Neuronal stem cell (in vitro differentiated cells): ENCODE measurements around the gene BTG4.
A peak's percentile ranks its signal among the peaks of the same experiment; 100 is the strongest.

ENCODE experiments used
- DNase-seq: peaks from one replicate; pipeline ENCODE4 v3.0.0-alpha.2; 2013; ENCODE audit warnings: low spot score
- H2AFZ ChIP-seq: one replicate; pipeline ENCODE4 v1.6.1; 2013; ENCODE audit warnings: mild to moderate bottlenecking, low read length, inconsistent platforms
- H2AK5ac ChIP-seq: 2 replicates; pipeline ENCODE4 v1.6.1; 2013; ENCODE audit warnings: low read depth, mild to moderate bottlenecking, inconsistent platforms, low read length, moderate library complexity, mixed read lengths
- H2BK120ac ChIP-seq: 2 replicates; pipeline ENCODE4 v1.6.1; 2013; ENCODE audit warnings: low read depth, mild to moderate bottlenecking, inconsistent platforms, low read length, moderate library complexity, mixed read lengths
- H2BK12ac ChIP-seq: one replicate; pipeline ENCODE4 v1.6.1; 2013; ENCODE audit warnings: low read length, inconsistent platforms
- H2BK15ac ChIP-seq: 2 replicates; pipeline ENCODE4 v1.6.1; 2013; ENCODE audit warnings: mild to moderate bottlenecking, low read length, inconsistent platforms, mixed read lengths
- H2BK5ac ChIP-seq: one replicate; pipeline ENCODE4 v1.6.1; 2013; ENCODE audit warnings: inconsistent platforms, mild to moderate bottlenecking, low read length, moderate library complexity
- H3K14ac ChIP-seq: one replicate; pipeline ENCODE4 v1.6.1; 2013; ENCODE audit warnings: low read length, inconsistent platforms
- H3K18ac ChIP-seq: 2 replicates; pipeline ENCODE4 v1.6.1; 2013; ENCODE audit warnings: low read length, inconsistent platforms
- H3K23ac ChIP-seq: 2 replicates; pipeline ENCODE4 v1.6.1; 2013; ENCODE audit warnings: low read depth, mild to moderate bottlenecking, mixed read lengths, low read length, inconsistent platforms; ENCODE audit not compliant: poor library complexity
- H3K27ac ChIP-seq: replicated peaks from 3 replicates; pipeline ENCODE4 v1.5.1; 2013; ENCODE audit warnings: low read length, inconsistent platforms
- H3K27me3 ChIP-seq, 3 experiments: 2 replicates each; pipeline ENCODE4 v1.6.1; 2013; ENCODE audit warnings: low read length in 3 of 3, mild to moderate bottlenecking in 2 of 3, inconsistent platforms in 1 of 3, low read depth in 1 of 3, mixed read lengths in 1 of 3, moderate library complexity in 1 of 3; ENCODE audit not compliant: control insufficient read depth in 3 of 3, insufficient read depth in 3 of 3
- H3K36me3 ChIP-seq, 2 donors: replicated peaks in 1 of 2; 2 replicates each; pipeline ENCODE4 v1.6.1; 2013; ENCODE audit warnings: low read length in 2 of 2; ENCODE audit not compliant: control insufficient read depth in 2 of 2, insufficient read depth in 2 of 2
- H3K4ac ChIP-seq: 2 replicates; pipeline ENCODE4 v1.6.1; 2013; ENCODE audit warnings: inconsistent platforms, mild to moderate bottlenecking, low read length, moderate library complexity
- H3K4me1 ChIP-seq, 2 donors: 1 replicate in 1 of 2; 2 replicates in 1 of 2; pipeline ENCODE4 v1.6.1; 2013; ENCODE audit warnings: low read length in 2 of 2, low read depth in 1 of 2; ENCODE audit not compliant: control insufficient read depth in 2 of 2, insufficient read depth in 1 of 2
- H3K4me2 ChIP-seq: one replicate; pipeline ENCODE4 v1.6.1; 2013; ENCODE audit warnings: mild to moderate bottlenecking, low read length, inconsistent platforms; ENCODE audit not compliant: insufficient read depth, poor library complexity, severe bottlenecking
- H3K4me3 ChIP-seq, 2 donors: 2 replicates each; pipeline ENCODE4 v1.5.1; 2013; ENCODE audit warnings: low read length in 2 of 2, mild to moderate bottlenecking in 2 of 2, inconsistent platforms in 1 of 2, moderate library complexity in 1 of 2
- H3K79me1 ChIP-seq: one replicate; pipeline ENCODE4 v1.6.1; 2013; ENCODE audit warnings: low read depth, mild to moderate bottlenecking, inconsistent platforms, low read length, moderate library complexity
- H3K9ac ChIP-seq: one replicate; pipeline ENCODE4 v1.6.1; 2013; ENCODE audit warnings: mild to moderate bottlenecking, low read depth, low read length, inconsistent platforms; ENCODE audit not compliant: poor library complexity
- H3K9me3 ChIP-seq, 2 donors: replicated peaks in 1 of 2; 2 replicates each; pipeline versions ENCODE3 to v1.6.1; 2013; ENCODE audit warnings: low read length in 2 of 2, mild to moderate bottlenecking in 2 of 2, inconsistent platforms in 1 of 2, low read depth in 1 of 2, mixed read lengths in 1 of 2, moderate library complexity in 1 of 2; ENCODE audit not compliant: control insufficient read depth in 2 of 2, insufficient read depth in 1 of 2
- H4K8ac ChIP-seq: one replicate; pipeline ENCODE4 v1.6.1; 2013; ENCODE audit warnings: low read depth, mild to moderate bottlenecking, inconsistent platforms, low read length, moderate library complexity
- H4K91ac ChIP-seq: one replicate; pipeline ENCODE4 v1.6.1; 2013; ENCODE audit warnings: low read length, low read depth, mild to moderate bottlenecking, inconsistent platforms; ENCODE audit not compliant: poor library complexity
- WGBS, 2 donors: extraction: QIAGEN DNeasy Blood & Tissue Kit; methylation state at CpG; one replicate each; pipeline ENCODE4 v1.1.7; 2013; ENCODE audit warnings: missing lambda C conversion rate in 2 of 2, mixed read lengths in 1 of 2; ENCODE audit not compliant: insufficient read length in 2 of 2, insufficient replicate concordance in 1 of 2; ENCODE audit errors: extremely low coverage in 2 of 2; 5-methylcytosine and 5-hydroxymethylcytosine counted together

Gene BTG4

DNA sequence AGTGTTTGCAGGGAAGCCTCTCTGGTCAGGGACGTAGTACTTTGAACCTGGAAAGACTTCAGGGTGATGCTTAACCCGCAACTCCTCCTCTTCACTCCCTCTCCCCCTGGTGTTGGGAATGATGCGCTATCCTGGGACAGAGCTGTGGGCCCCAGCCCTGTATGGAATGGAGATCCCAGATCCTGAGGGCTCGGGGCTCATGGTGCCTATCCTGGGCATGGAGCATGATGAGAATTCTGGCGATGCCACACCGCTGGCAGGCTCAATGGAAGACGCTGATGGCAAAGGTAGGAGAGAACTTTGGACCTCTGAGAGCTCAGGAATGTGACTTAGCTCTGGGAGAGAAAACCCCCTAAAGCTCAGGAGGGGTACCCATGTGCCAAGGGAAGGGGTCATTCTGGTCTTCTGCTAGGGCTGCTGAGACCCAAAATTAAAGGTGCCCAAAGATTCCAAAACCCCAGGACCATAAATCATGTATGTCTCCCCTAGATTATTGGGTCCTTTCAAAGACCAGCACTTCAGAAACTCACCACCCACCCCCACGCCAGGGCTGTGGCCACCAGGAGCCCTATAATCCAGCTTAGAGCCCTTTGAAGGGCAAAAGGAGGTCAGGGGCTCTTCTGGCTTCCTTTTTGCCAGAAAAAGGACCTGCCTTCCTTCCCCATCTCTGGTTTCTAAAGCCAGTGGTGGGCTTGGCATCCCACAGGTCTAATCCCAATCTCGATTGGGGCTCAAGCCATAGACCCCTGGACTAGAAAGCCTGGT, 52.5 kb downstream of the BTG4 start:
- Histone ChIP-seq H3K23ac (no peak overlapping the region), H3K27me3 (peaks cover 0 to 10% (median 0%) of the 10 kb centered on the region in 3 experiments), H2AFZ (no peak overlapping the region), H4K8ac (no peak overlapping the region), H2BK120ac (no peak overlapping the region), H3K14ac (no peak overlapping the region), H3K79me1 (no peaks in the 10 kb centered on the region), H2BK5ac (no peak overlapping the region), H3K36me3 (no peaks in the 10 kb centered on the region), H3K27ac (no peak overlapping the region), H2AK5ac (peak overlapping the region; percentile 13), H2BK15ac (no peak overlapping the region), H3K4ac (no peak overlapping the region), H3K4me3 (no peak overlapping the region), H4K91ac (no peak overlapping the region), H2BK12ac (no peak overlapping the region), H3K4me2 (no peak overlapping the region), H3K9me3 (no peaks in the 10 kb centered on the region), H3K18ac (no peak overlapping the region), H3K4me1 (peaks cover 0 to 3% of the 10 kb centered on the region in 2 donors), H3K9ac (no peak overlapping the region)
- no peak for DNase-seq
- WGBS, 2 donors: no CpG with 5 or more reads among the region's 9 CpGs

GRCh38 chr11:111457731-111458368, 54.3 kb downstream of the BTG4 start:
- Histone ChIP-seq H4K91ac (no peak overlapping the region), H3K23ac (no peak overlapping the region), H4K8ac (no peak overlapping the region), H3K36me3 (no peaks in the 10 kb centered on the region), H3K27me3 (peaks cover 0 to 10% (median 0%) of the 10 kb centered on the region in 3 experiments), H3K4me2 (no peak overlapping the region), H3K14ac (no peak overlapping the region), H2BK5ac (no peak overlapping the region), H2BK15ac (no peak overlapping the region), H3K4me3 (no peak overlapping the region), H3K9ac (no peak overlapping the region), H2BK120ac (no peak overlapping the region), H3K79me1 (no peaks in the 10 kb centered on the region), H2AK5ac (no peak overlapping the region), H2AFZ (no peak overlapping the region), H3K4ac (no peak overlapping the region), H3K9me3 (no peaks in the 10 kb centered on the region), H3K4me1 (peaks cover 0 to 3% of the 10 kb centered on the region in 2 donors), H3K18ac (peak overlapping the region; percentile 5), H2BK12ac (no peak overlapping the region), H3K27ac (no peak overlapping the region)
- no peak for DNase-seq
- WGBS, 2 donors: no CpG with 5 or more reads among the region's 9 CpGs

DNA sequence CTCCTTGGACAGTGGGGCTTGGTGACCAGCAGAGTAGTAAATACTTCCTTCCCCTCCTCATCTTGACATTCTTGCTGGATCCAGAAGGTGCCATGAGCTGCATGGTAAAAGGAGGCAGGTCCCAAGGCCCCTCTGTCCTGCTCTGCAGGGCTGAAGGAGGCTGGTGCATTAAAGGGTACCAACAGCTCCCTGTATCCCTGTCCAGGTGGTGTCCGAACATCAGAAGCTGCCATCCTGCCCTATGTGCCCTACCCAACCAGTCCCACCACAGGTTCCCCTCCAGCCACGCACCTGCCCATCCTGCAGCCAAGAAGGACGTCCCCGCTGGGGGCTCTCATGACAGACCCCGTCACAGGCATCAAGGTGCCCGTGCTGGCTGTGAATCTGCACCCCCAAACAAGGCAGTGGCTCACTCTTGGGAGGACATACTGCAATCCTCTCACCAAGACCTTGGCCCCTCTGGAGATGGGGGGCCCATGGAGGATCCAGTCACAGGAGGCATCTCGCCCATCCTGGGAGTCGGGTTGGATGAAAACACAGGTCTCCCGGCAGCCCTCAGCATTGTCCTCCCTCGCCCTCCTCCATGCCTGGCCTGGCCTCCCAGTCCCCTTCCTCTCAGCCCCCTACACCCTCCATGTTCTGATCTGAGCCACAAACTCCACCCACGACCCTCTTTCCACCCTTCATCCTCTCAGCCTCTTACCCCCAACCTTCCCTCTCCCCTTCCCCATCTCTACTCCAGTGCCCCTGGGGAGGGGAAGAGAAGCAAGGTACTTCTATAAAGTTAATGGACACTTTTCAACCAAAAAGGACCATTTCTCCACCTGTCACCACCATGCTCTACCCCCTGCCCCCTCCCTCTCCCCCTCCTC, 55.1 kb downstream of the BTG4 start:
- peaks cover 0 to 3% of the 10 kb centered on the region in 2 donors for H3K4me1 ChIP-seq
- WGBS, 2 donors: no CpG with 5 or more reads among the region's 11 CpGs
- H2BK5ac ChIP-seq: no peak overlapping the region

More for the DNA sequence above, 55.1 kb downstream of the BTG4 start:
- Histone ChIP-seq H3K23ac (no peak overlapping the region), H3K27me3 (peaks cover 0 to 10% (median 0%) of the 10 kb centered on the region in 3 experiments), H4K8ac (no peak overlapping the region), H2BK15ac (no peak overlapping the region), H3K36me3 (no peaks in the 10 kb centered on the region), H3K4ac (no peak overlapping the region), H2BK12ac (no peak overlapping the region), H3K27ac (no peak overlapping the region), H3K14ac (no peak overlapping the region), H3K9me3 (no peaks in the 10 kb centered on the region), H3K9ac (no peak overlapping the region), H4K91ac (no peak overlapping the region), H3K18ac (no peak overlapping the region), H3K79me1 (no peaks in the 10 kb centered on the region), H3K4me3 (peak overlapping the region in 1 of 2 donors; percentile 3), H2AK5ac (no peak overlapping the region), H3K4me2 (no peak overlapping the region), H2AFZ (no peak overlapping the region), H2BK120ac (no peak overlapping the region)
- DNase-seq: no peak
